ENCODE data around the gene UNCX.

DNA sequence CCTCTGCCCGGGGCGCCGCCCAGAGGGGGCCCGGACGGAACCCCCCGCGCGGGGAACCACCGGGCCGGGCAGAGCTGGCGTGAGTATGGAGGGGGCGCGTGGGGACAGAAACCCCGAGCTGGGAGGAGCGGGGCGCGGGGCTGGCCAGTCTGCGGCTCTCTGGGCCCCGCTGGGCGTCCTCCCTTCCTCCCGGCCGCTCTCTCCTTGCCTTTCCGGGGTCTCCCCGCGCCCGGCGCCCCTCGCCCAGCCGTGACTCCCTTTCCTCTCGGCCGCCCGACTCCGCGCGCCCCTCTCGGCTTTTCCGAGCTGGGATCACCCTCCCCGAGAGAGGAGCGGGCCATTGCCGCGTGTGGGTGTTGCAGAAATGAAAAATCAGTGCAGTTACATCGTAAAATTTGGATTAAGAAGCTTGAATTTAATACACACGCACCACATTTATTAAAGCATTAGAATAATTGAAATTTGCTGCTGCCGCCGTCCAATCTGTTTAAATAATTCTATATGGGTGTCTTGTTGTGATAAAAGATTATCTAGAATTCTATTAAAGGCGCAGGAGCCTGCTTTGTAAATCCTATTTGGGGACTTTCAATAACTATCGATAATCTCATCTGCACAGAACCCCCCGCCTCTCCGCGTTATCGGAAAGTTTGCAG is 9.1 kb downstream of the UNCX start:
- TF ChIP-seq, protein P1, sequence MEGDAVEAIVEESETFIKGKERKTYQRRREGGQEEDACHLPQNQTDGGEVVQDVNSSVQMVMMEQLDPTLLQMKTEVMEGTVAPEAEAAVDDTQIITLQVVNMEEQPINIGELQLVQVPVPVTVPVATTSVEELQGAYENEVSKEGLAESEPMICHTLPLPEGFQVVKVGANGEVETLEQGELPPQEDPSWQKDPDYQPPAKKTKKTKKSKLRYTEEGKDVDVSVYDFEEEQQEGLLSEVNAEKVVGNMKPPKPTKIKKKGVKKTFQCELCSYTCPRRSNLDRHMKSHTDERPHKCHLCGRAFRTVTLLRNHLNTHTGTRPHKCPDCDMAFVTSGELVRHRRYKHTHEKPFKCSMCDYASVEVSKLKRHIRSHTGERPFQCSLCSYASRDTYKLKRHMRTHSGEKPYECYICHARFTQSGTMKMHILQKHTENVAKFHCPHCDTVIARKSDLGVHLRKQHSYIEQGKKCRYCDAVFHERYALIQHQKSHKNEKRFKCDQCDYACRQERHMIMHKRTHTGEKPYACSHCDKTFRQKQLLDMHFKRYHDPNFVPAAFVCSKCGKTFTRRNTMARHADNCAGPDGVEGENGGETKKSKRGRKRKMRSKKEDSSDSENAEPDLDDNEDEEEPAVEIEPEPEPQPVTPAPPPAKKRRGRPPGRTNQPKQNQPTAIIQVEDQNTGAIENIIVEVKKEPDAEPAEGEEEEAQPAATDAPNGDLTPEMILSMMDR (conservative IDR thresholded peaks at IDR 0.05; ENCODE audit: low read length): no peak
- TF ChIP-seq EZH2phosphoT487 (IDR thresholded peaks at IDR 0.05; ENCODE audit: borderline replicate concordance, low read depth, low read length): no peak

All from OCI-LY7 (cell line).